Neural progenitor cell (in vitro differentiated cells): Measurements from ENCODE around the gene MIB1. TPM values are rescaled to one million over a fixed set of nuclear protein-coding genes. Genes with fewer than 3 reads are reported as not detected.

ENCODE experiments used
- DNase-seq: peaks from one replicate; pipeline ENCODE4 v3.0.0-alpha.2; 2016; ENCODE audit warnings: low spot score
- H2AFZ ChIP-seq: fragments of 200-600 bp; sonication (generic); replicated peaks from 2 replicates; pipeline ENCODE4 v1.6.1; 2016; ENCODE audit warnings: antibody characterized with exemption
- H3F3A ChIP-seq: fragments of 200-600 bp; sonication (generic); 2 replicates; pipeline ENCODE4 v1.6.1; 2016; ENCODE audit warnings: antibody characterized with exemption, low read depth
- H3K27ac ChIP-seq: fragments of 200-600 bp; sonication (generic); 2 replicates; pipeline ENCODE4 v1.5.1; 2016; ENCODE audit warnings: mild to moderate bottlenecking
- H3K27me3 ChIP-seq: fragments of 200-600 bp; sonication (generic); 2 replicates; pipeline ENCODE4 v1.6.1; 2016; ENCODE audit warnings: mild to moderate bottlenecking, moderate library complexity
- H3K36me3 ChIP-seq: fragments of 200-600 bp; sonication (generic); 2 replicates; pipeline ENCODE4 v1.5.1; 2016
- H3K4me1 ChIP-seq: fragments of 200-600 bp; sonication (generic); 2 replicates; pipeline ENCODE4 v1.6.1; 2016; ENCODE audit warnings: mixed run types
- H3K4me2 ChIP-seq: fragments of 200-600 bp; sonication (generic); 2 replicates; pipeline ENCODE4 v1.6.1; 2016
- H3K4me3 ChIP-seq: fragments of 200-600 bp; sonication (generic); 2 replicates; pipeline ENCODE4 v1.5.1; 2016
- H3K79me2 ChIP-seq: fragments of 200-600 bp; sonication (generic); 2 replicates; pipeline ENCODE4 v1.6.1; 2016; ENCODE audit warnings: low read depth
- H3K9ac ChIP-seq: fragments of 200-600 bp; sonication (generic); 2 replicates; pipeline ENCODE4 v1.6.1; 2016
- H3K9me3 ChIP-seq: fragments of 200-600 bp; sonication (generic); 2 replicates; pipeline ENCODE4 v1.5.1; 2016; ENCODE audit warnings: low read depth
- H4K20me1 ChIP-seq: fragments of 200-600 bp; sonication (generic); 2 replicates; pipeline ENCODE4 v1.6.1; 2016; ENCODE audit warnings: low read depth
- H3K27ac Mint-ChIP-seq: 3 replicates; pipeline ENCODE4 v1.8.0; 2021; ENCODE audit warnings: mixed read lengths
- H3K27me3 Mint-ChIP-seq: 2 replicates; pipeline ENCODE4 v1.8.0; 2022; ENCODE audit warnings: low read depth, mild to moderate bottlenecking, inconsistent platforms, moderate library complexity, mixed read lengths; ENCODE audit not compliant: insufficient read depth
- H3K36me3 Mint-ChIP-seq: 3 replicates; pipeline ENCODE4 v1.8.0; 2021; ENCODE audit warnings: mixed read lengths
- H3K4me1 Mint-ChIP-seq: 3 replicates; pipeline ENCODE4 v1.8.0; 2021; ENCODE audit warnings: mixed read lengths
- H3K4me3 Mint-ChIP-seq: 3 replicates; pipeline ENCODE4 v1.8.0; 2021; ENCODE audit warnings: mild to moderate bottlenecking, moderate library complexity, mixed read lengths
- H3K9me3 Mint-ChIP-seq: 3 replicates; pipeline ENCODE4 v1.8.0; 2020; ENCODE audit warnings: mixed read lengths
- CTCF ChIP-seq: fragments of 200-600 bp; sonication (generic); IDR thresholded peaks from 2 replicates; pipeline ENCODE4 v1.5.1; 2017; ENCODE audit warnings: antibody characterized with exemption, mild to moderate bottlenecking
- EZH2 ChIP-seq: fragments of 200-600 bp; sonication (generic); IDR thresholded peaks from 2 replicates; pipeline ENCODE4 v1.6.1; 2017; ENCODE audit warnings: antibody characterized with exemption, mild to moderate bottlenecking, moderate library complexity
- EZH2phosphoT487 ChIP-seq: fragments of 200-600 bp; sonication (generic); IDR thresholded peaks from 2 replicates; pipeline ENCODE4 v1.6.1; 2017; ENCODE audit warnings: antibody characterized with exemption
- total RNA-seq: library from RNA; depleted of rRNA; stranded (reverse); fragments of >200 nt; gene quantifications from 2 replicates; pipeline ENCODE4 v1.2.3, GENCODE V29; 2015; ENCODE audit warnings: low replicate concordance

MIB1 gene
- total RNA-seq, 1 donor from 2014 or later: 112 TPM

DNA sequence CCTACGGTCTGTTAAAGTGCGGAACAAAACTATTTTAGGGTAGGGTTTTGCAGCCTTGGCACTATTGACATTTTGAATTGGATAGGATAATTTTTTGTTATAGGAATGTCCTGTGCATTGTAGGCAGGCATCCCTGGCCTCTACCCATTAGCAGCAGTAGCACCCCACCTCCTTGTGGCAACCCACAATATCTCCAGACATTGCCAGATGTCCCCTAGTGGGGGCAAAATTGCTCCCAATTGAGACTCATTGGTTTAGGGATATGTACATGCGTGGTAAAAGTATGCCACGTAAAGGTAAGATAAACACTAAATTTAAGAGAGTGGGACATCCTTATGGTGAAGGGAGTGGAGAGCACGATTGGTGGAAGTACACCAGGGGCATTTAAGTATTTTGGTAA lies 4.6 kb downstream of the MIB1 start:
- Histone ChIP-seq H3K4me3 (no peak overlapping the region), H4K20me1 (peaks cover 89% of the 10 kb centered on the region), H3K79me2 (peaks cover 89% of the 10 kb centered on the region), H3K27ac (no peak overlapping the region), H3K9ac (no peak overlapping the region), H3F3A (peaks cover 16% of the 10 kb centered on the region), H3K27me3 (no peaks in the 10 kb centered on the region), H3K36me3 (no peaks in the 10 kb centered on the region), H3K4me1 (peaks cover 49% of the 10 kb centered on the region), H3K4me2 (peak overlapping the region; percentile 92), H2AFZ (no peak overlapping the region), H3K9me3 (no peaks in the 10 kb centered on the region)
- TF ChIP-seq EZH2 (no peak), EZH2phosphoT487 (no peak), CTCF (peak; percentile 9)
- Mint-ChIP-seq H3K4me3 (no peak overlapping the region), H3K27ac (no peak overlapping the region), H3K27me3 (peaks cover 3% of the 10 kb centered on the region), H3K4me1 (peaks cover 50% of the 10 kb centered on the region), H3K36me3 (peaks cover 10% of the 10 kb centered on the region), H3K9me3 (no peaks in the 10 kb centered on the region)
- no peak for DNase-seq

DNA sequence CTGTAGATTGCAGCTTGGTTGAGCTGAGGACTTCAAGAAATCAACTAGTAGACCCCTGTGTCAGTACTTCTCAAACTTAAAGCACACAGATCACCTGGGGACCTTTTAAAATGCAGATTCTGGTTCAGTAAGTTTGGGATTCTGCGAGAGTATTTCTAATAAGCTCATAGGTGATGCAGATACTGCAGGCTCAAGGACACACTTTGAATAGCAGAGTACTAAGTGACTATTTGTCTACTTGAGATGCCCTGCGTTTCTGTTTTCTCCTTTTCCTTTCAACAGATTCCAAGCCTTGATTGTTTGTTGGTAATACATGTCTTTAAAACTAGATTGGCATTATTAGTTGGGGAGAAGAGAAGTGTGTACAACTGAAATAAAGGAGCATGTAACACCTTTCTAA lies 6.7 kb downstream of the MIB1 start:
- peaks cover 100% of the 10 kb centered on the region for H3K79me2 ChIP-seq
- peaks cover 47% of the 10 kb centered on the region for H3K4me1 Mint-ChIP-seq
- H3K36me3 ChIP-seq: no peaks in the 10 kb centered on the region

GRCh38 chr18:21747764-21748693 lies 7.4 kb downstream of the MIB1 start:
- H3K4me3 ChIP-seq: no peak overlapping the region
- Mint-ChIP-seq H3K36me3 (peaks cover 12% of the 10 kb centered on the region), H3K9me3 (no peaks in the 10 kb centered on the region), H3K4me3 (peak overlapping the region; percentile 66), H3K27ac (no peak overlapping the region), H3K27me3 (no peaks in the 10 kb centered on the region), H3K4me1 (peaks cover 41% of the 10 kb centered on the region)
- peak overlapping the region; percentile 59 for H3K4me2 ChIP-seq
- peaks cover 100% of the 10 kb centered on the region for H3K79me2 ChIP-seq
- no peak overlapping the region for H3K27ac ChIP-seq
- no peak overlapping the region for H2AFZ ChIP-seq
- H3F3A ChIP-seq: peaks cover 4% of the 10 kb centered on the region
- peaks cover 100% of the 10 kb centered on the region for H4K20me1 ChIP-seq
- H3K9ac ChIP-seq: no peak overlapping the region
- no peaks in the 10 kb centered on the region for H3K9me3 ChIP-seq
- peaks cover 41% of the 10 kb centered on the region for H3K4me1 ChIP-seq
- TF ChIP-seq EZH2 (no peak), CTCF (no peak), EZH2phosphoT487 (no peak)
- no peak for DNase-seq
- no peaks in the 10 kb centered on the region for H3K36me3 ChIP-seq
- H3K27me3 ChIP-seq: no peaks in the 10 kb centered on the region

More for the DNA sequence above, 6.7 kb downstream of the MIB1 start:
- no peaks in the 10 kb centered on the region for H3K27me3 ChIP-seq
- peaks cover 1% of the 10 kb centered on the region for H3F3A ChIP-seq
- peaks cover 100% of the 10 kb centered on the region for H4K20me1 ChIP-seq
- TF ChIP-seq CTCF (no peak), EZH2 (no peak), EZH2phosphoT487 (no peak)
- H2AFZ ChIP-seq: no peak overlapping the region
- Mint-ChIP-seq H3K27me3 (no peaks in the 10 kb centered on the region), H3K27ac (no peak overlapping the region), H3K36me3 (peaks cover 12% of the 10 kb centered on the region), H3K9me3 (no peaks in the 10 kb centered on the region), H3K4me3 (no peak overlapping the region)
- peaks cover 47% of the 10 kb centered on the region for H3K4me1 ChIP-seq
- no peak overlapping the region for H3K9ac ChIP-seq
- DNase-seq: no peak
- no peak overlapping the region for H3K4me3 ChIP-seq
- H3K27ac ChIP-seq: no peak overlapping the region
- H3K9me3 ChIP-seq: no peaks in the 10 kb centered on the region
- peak overlapping the region; percentile 59 for H3K4me2 ChIP-seq
